Measurements from ENCODE around the gene ZBTB49.

ZBTB49 gene

DNA sequence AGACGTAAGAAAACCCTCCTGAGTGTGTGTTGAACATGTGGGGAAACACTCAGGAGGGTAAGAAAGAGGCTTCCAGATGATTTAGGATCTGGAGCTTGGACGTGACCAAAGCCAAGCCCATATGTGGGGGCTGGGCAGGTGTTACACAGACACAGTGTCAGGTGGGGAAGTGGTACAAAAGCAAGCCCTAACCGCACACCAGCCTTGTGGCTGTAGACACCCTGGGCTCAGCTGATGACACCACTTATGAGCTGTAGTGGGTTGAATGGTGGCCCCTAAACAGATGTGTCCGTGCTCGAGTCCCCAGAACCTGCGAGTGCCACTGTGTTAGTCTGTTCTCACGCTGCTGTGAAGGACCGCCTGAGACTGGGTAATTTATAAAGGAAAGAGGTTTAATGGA is 71.8 kb downstream of the ZBTB49 start:
- no peak for DNase-seq

DNA sequence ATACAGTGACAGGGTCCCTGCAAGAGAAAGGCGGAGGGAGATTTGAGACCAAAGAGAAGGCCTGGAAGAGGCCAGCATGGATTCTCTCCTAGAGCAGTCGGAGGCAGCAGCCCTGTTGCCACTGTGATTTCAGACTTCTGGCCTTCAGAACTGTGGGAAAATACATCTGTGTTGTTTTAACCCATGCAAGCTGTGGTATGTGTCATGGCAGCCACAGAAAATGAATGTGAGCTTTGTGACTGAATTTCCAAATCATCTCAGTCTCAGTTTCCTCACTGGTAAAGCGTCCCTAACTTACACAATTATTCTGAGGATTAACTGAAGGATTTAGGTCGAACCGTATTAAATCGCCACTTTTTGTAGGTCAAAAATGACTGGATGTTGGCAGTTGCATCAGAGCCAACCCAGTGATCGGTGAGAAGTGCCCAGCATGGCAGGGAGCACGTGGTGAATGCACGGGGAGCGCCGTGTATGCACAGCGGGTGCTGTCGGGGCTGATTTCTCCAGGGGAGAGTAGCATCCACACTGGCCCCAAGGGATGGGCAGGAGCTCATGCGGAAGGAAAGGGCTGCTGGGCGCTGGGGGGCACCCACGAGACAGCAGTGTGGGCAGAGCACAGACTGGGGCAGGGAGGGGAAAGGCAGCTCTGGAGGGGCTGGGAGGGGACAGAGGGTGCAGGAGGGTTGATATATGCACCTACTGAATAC is 73.1 kb downstream of the ZBTB49 start:
- no peak for DNase-seq

DNA sequence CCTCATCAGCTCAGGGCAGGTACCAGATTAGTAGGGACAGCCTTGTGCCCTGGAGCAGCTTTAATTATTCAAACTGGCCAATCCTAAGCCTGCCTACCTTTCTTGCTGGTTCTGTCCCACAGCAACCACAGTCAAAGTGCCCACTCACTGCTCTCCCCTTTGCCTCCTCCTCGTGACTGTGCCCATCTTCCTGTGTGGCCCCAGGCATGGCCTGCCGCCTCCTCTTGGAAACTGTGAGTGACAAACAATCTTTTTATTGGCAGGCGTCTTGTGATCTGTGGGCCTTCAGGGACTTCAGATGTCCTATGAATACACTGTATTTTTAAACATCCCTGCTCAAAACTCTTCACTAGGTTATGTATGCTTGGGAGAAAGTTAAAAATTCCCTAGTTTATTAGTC is 74.0 kb downstream of the ZBTB49 start:
- no peak for DNase-seq

DNA sequence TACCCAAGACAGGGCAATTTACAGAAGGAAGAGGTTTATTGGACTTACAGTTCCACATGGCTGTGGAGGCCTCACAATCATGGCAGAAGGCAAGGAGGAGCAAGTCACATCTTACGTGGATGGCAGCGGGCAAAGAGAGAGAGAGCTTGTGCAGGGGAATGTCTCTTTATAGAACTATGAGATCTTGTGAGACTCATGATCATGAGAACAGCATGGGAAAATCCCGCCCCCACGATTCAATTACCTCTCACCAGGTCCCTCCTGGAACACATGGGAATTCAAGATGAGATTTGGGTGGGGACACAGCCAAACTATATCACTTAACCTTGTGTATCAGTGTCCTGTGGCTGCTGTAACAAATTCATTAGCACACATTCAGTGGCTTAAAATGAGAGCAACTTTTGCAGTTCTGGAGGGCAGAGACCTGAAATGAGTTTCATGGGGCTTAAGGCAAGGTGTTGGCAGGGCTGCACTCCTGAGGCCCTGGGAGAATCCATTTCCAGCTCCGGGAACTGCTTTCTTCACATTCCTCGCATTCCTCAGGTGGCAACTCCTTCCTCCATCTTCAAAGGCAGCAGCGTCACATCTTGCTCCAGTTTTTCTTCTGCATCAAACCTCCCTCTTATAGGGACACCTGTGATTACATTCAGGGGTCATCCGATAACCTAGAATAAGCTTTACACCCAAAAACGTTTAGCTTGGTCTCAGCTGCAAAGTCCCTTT is 74.6 kb downstream of the ZBTB49 start:
- no peak for DNase-seq

DNA sequence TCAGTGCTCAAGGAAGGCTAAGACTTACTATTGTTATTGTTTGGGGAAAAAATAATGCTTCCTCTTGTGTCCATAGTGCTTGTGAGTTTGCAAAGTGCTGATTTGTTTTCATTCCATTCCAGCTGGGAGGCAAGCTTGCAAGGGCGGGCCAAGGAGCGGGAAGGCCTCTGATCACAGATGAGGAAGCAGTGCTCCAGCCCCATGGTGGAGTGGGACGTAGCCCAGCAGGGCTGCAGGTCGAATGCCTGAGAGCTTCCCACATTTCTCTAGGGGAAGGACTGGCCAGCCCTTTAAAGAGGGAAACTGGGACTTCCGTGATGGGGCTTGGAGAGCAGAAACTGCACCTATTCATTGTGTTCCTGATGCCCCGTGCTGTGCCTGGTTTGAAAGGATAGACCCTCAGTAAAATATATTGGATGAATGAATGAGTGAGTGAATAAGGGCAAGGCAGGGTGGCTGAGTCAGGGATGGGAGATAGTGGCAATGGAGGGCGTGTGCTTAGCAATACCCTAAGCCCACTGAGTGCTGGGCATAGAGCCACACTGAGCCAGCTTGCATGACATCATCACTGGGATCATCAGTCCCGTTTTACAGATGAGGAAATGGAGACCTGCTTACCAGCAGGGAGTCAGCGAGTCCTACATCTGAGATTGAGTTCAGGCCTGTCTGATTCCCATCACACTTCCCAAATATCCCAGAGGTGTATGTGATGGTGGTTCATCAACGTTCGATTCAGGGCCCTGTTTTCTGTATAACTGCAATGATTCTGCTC is 78.9 kb downstream of the ZBTB49 start:
- no peak for DNase-seq

Measured in activated naive CD4-positive, alpha-beta T cell (primary cell).